SK-N-SH treated with all-trans-retinoic acid at 6 μM for 48 hours (cell line): ENCODE data around the gene PANX2.

ENCODE experiments used
- ATAC-seq: fragments of 200-7000 bp; cut with Tn5 transposase; 3 replicates; pipeline ENCODE4 v1.9.1; 2020; ENCODE audit warnings: mild to moderate bottlenecking, moderate library complexity
- ARNTL ChIP-seq: fragments of 450-650 bp; formaldehyde crosslinking; IDR thresholded peaks from 2 replicates; pipeline ENCODE4 v1.5.0; 2020; ENCODE audit warnings: low read depth, mild to moderate bottlenecking, moderate library complexity, borderline replicate concordance
- BACH2 ChIP-seq: fragments of 250-450 bp; sonication (Bioruptor Pico); IDR thresholded peaks from 2 replicates; pipeline ENCODE4 v1.9.0; 2021; ENCODE audit warnings: mild to moderate bottlenecking, borderline replicate concordance
- CSDC2 ChIP-seq: fragments of 250-450 bp; sonication (Bioruptor Pico); IDR thresholded peaks from 2 replicates; pipeline ENCODE4 v1.5.0; 2020; ENCODE audit warnings: mild to moderate bottlenecking, moderate library complexity
- CSRNP3 ChIP-seq: fragments of 250-450 bp; sonication (Bioruptor Pico); IDR thresholded peaks from 2 replicates; pipeline ENCODE4 v1.5.1; 2021; ENCODE audit warnings: mild to moderate bottlenecking, moderate library complexity
- ESRRG ChIP-seq: fragments of 250-450 bp; sonication (Bioruptor Pico); IDR thresholded peaks from 2 replicates; pipeline ENCODE4 v1.6.1; 2021; ENCODE audit warnings: mild to moderate bottlenecking
- GLIS3 ChIP-seq: fragments of 250-450 bp; sonication (Bioruptor Pico); IDR thresholded peaks from 2 replicates; pipeline ENCODE4 v1.5.0; 2020; ENCODE audit warnings: mild to moderate bottlenecking, moderate library complexity
- ISL1 ChIP-seq: fragments of 250-450 bp; sonication (Bioruptor Pico); IDR thresholded peaks from 2 replicates; pipeline ENCODE4 v2.1.2; 2022; ENCODE audit warnings: mild to moderate bottlenecking, moderate library complexity
- POU6F1 ChIP-seq: fragments of 250-450 bp; sonication (Bioruptor Pico); IDR thresholded peaks from 2 replicates; pipeline ENCODE4 v1.8.0; 2021; ENCODE audit warnings: low read depth, mild to moderate bottlenecking, moderate library complexity, borderline replicate concordance
- PPARA ChIP-seq: fragments of 250-450 bp; sonication (Bioruptor Pico); IDR thresholded peaks from 2 replicates; pipeline ENCODE4 v1.5.0; 2020; ENCODE audit warnings: mild to moderate bottlenecking, borderline replicate concordance
- SNAI2 ChIP-seq: fragments of 250-450 bp; sonication (Bioruptor Pico); IDR thresholded peaks from 2 replicates; pipeline ENCODE4 v1.5.0; 2020; ENCODE audit warnings: mild to moderate bottlenecking, moderate library complexity
- TCF4 ChIP-seq: fragments of 250-450 bp; sonication (Bioruptor Pico); IDR thresholded peaks from 2 replicates; pipeline ENCODE4 v1.8.0; 2021; ENCODE audit warnings: mild to moderate bottlenecking, moderate library complexity, borderline replicate concordance
- TOX ChIP-seq: fragments of 250-450 bp; sonication (Bioruptor Pico); IDR thresholded peaks from 2 replicates; pipeline ENCODE4 v1.8.0; 2021; ENCODE audit warnings: mild to moderate bottlenecking, moderate library complexity, borderline replicate concordance
- ZC3H10 ChIP-seq: fragments of 250-450 bp; sonication (Bioruptor Pico); IDR thresholded peaks from 2 replicates; pipeline ENCODE4 v1.5.1; 2021; ENCODE audit warnings: mild to moderate bottlenecking, moderate library complexity
- ZNF565 ChIP-seq: fragments of 450-650 bp; formaldehyde crosslinking; conservative IDR thresholded peaks from 2 replicates; pipeline ENCODE4 v1.5.0; 2020; ENCODE audit warnings: low read depth, mild to moderate bottlenecking, moderate library complexity
- ZNF70 ChIP-seq: fragments of 450-650 bp; formaldehyde crosslinking; IDR thresholded peaks from 2 replicates; pipeline ENCODE4 v1.5.0; 2020; ENCODE audit warnings: mild to moderate bottlenecking, moderate library complexity
- ZNF8 ChIP-seq: fragments of 450-650 bp; formaldehyde crosslinking; IDR thresholded peaks from 2 replicates; pipeline ENCODE4 v1.5.0; 2020; ENCODE audit warnings: mild to moderate bottlenecking, moderate library complexity
- TF ChIP-seq, protein P1 (sequence below): fragments of 250-450 bp; sonication (Bioruptor Pico); IDR thresholded peaks from 2 replicates; pipeline ENCODE4 v1.5.1; 2020; ENCODE audit warnings: low read depth, mild to moderate bottlenecking, moderate library complexity
- TF ChIP-seq, protein P2 (sequence below): fragments of 250-450 bp; sonication (Bioruptor Pico); IDR thresholded peaks from 2 replicates; pipeline ENCODE4 v1.8.0; 2020; ENCODE audit warnings: mild to moderate bottlenecking, moderate library complexity, borderline replicate concordance
- TF ChIP-seq, protein P3 (sequence below): fragments of 250-450 bp; sonication (Bioruptor Pico); IDR thresholded peaks from 2 replicates; pipeline ENCODE4 v1.5.0; 2020; ENCODE audit warnings: mild to moderate bottlenecking, moderate library complexity

Gene PANX2

DNA sequence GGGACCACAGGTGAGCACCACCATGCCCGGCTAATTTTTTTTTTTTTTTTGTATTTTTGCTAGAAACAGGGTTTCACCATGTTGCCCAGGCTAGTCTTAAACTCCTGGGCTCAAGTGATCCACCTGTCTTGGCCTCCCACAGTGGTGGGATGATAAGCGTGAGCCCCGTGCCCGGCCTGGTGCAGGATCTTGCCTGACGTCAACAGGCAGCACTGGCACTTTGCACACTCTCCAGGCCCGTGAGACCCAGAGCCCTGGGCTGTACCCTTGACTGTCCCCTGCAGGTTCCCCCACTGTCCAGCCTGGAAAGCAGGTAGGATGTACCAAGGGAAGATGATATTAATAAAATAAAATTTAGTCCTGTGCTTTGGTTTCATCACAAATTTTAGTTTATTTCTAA lies 29.1 kb upstream of the PANX2 start:
- ATAC-seq: no peak
- TF ChIP-seq ZC3H10 (CRISPR knock-in tag): no peak
- TF ChIP-seq POU6F1 (CRISPR knock-in tag): no peak
- TF ChIP-seq GLIS3 (CRISPR knock-in tag): no peak
- no peak for TF ChIP-seq PPARA (CRISPR knock-in tag)
- TF ChIP-seq ARNTL (CRISPR knock-in tag): no peak
- TF ChIP-seq SNAI2 (CRISPR knock-in tag): no peak
- TF ChIP-seq CSDC2 (CRISPR knock-in tag): no peak
- no peak for TF ChIP-seq ZNF8 (CRISPR knock-in tag)
- no peak for TF ChIP-seq ESRRG (CRISPR knock-in tag)
- no peak for TF ChIP-seq BACH2 (CRISPR knock-in tag)
- no peak for TF ChIP-seq CSRNP3 (CRISPR knock-in tag)
- TF ChIP-seq, protein P1, sequence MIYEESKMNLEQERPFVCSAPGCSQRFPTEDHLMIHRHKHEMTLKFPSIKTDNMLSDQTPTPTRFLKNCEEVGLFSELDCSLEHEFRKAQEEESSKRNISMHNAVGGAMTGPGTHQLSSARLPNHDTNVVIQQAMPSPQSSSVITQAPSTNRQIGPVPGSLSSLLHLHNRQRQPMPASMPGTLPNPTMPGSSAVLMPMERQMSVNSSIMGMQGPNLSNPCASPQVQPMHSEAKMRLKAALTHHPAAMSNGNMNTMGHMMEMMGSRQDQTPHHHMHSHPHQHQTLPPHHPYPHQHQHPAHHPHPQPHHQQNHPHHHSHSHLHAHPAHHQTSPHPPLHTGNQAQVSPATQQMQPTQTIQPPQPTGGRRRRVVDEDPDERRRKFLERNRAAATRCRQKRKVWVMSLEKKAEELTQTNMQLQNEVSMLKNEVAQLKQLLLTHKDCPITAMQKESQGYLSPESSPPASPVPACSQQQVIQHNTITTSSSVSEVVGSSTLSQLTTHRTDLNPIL: no peak
- no peak for TF ChIP-seq ZNF70
- TF ChIP-seq, all 23 proteins: peak for 0

DNA sequence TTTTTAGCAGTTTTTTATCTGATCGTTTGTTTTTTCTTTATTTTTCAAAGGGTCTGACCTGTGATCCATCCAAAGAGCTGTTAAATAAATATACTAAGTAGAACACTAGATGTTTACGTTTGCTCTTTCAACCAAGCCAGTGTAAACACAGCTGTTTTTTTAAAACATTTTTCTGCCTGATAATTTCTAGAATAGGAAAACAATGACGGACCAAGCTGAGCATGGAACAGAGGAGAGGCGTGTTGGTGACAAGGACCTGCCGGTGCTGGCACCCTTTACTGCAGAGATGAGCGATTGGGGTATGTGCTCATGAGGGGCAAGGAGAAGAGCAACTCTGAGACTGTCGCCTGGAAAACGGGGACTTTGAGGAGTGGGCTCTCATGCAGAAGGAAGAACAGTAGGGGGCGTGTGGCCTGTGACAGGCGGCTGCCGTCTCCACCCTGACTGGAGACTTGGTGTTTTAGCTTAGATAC lies 28.6 kb upstream of the PANX2 start:
- TF ChIP-seq CSDC2 (CRISPR knock-in tag): no peak
- no peak for TF ChIP-seq ZNF565 (CRISPR knock-in tag)
- no peak for TF ChIP-seq ISL1 (CRISPR knock-in tag)
- TF ChIP-seq, protein P2, sequence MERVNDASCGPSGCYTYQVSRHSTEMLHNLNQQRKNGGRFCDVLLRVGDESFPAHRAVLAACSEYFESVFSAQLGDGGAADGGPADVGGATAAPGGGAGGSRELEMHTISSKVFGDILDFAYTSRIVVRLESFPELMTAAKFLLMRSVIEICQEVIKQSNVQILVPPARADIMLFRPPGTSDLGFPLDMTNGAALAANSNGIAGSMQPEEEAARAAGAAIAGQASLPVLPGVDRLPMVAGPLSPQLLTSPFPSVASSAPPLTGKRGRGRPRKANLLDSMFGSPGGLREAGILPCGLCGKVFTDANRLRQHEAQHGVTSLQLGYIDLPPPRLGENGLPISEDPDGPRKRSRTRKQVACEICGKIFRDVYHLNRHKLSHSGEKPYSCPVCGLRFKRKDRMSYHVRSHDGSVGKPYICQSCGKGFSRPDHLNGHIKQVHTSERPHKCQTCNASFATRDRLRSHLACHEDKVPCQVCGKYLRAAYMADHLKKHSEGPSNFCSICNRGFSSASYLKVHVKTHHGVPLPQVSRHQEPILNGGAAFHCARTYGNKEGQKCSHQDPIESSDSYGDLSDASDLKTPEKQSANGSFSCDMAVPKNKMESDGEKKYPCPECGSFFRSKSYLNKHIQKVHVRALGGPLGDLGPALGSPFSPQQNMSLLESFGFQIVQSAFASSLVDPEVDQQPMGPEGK (CRISPR knock-in tag): no peak
- no peak for TF ChIP-seq TCF4
- TF ChIP-seq ARNTL (CRISPR knock-in tag): no peak
- no peak for TF ChIP-seq TOX
- TF ChIP-seq ZC3H10 (CRISPR knock-in tag): no peak
- no peak for TF ChIP-seq CSRNP3 (CRISPR knock-in tag)
- no peak for TF ChIP-seq BACH2 (CRISPR knock-in tag)
- ATAC-seq: no peak

- no peak for ATAC-seq
- TF ChIP-seq POU6F1 (CRISPR knock-in tag) (no peak), ZC3H10 (CRISPR knock-in tag) (no peak), TCF4 (no peak), GLIS3 (CRISPR knock-in tag) (no peak), BACH2 (CRISPR knock-in tag) (no peak), CSDC2 (CRISPR knock-in tag) (no peak)
- TF ChIP-seq, protein P3, sequence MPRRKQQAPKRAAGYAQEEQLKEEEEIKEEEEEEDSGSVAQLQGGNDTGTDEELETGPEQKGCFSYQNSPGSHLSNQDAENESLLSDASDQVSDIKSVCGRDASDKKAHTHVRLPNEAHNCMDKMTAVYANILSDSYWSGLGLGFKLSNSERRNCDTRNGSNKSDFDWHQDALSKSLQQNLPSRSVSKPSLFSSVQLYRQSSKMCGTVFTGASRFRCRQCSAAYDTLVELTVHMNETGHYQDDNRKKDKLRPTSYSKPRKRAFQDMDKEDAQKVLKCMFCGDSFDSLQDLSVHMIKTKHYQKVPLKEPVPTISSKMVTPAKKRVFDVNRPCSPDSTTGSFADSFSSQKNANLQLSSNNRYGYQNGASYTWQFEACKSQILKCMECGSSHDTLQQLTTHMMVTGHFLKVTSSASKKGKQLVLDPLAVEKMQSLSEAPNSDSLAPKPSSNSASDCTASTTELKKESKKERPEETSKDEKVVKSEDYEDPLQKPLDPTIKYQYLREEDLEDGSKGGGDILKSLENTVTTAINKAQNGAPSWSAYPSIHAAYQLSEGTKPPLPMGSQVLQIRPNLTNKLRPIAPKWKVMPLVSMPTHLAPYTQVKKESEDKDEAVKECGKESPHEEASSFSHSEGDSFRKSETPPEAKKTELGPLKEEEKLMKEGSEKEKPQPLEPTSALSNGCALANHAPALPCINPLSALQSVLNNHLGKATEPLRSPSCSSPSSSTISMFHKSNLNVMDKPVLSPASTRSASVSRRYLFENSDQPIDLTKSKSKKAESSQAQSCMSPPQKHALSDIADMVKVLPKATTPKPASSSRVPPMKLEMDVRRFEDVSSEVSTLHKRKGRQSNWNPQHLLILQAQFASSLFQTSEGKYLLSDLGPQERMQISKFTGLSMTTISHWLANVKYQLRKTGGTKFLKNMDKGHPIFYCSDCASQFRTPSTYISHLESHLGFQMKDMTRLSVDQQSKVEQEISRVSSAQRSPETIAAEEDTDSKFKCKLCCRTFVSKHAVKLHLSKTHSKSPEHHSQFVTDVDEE: no peak
- TF ChIP-seq, protein P1: no peak
These were observed 27.4 kb upstream of the PANX2 start for GRCh38 chr22:50143096-50143495.
